KOPT-K1 (cell line): ENCODE results near the gene APOM.
A peak's percentile ranks its signal among the peaks of the same experiment; 100 is the strongest.

Experiments
- H3K27ac ChIP-seq: fragments of 200-600 bp; sonication (generic); 2 replicates; pipeline ENCODE4 v1.5.1; 2016; ENCODE audit warnings: antibody characterized with exemption, mild to moderate bottlenecking, low read depth, low read length; ENCODE audit not compliant: poor library complexity, severe bottlenecking
- H3K36me3 ChIP-seq: fragments of 200-600 bp; sonication (generic); 2 replicates; pipeline ENCODE4 v1.5.1; 2017; ENCODE audit warnings: antibody characterized with exemption, mild to moderate bottlenecking, low read length, moderate library complexity; ENCODE audit not compliant: insufficient read depth
- H3K9me3 ChIP-seq: fragments of 200-600 bp; sonication (generic); 2 replicates; pipeline ENCODE4 v1.5.1; 2017; ENCODE audit warnings: antibody characterized with exemption, low read length, mild to moderate bottlenecking; ENCODE audit not compliant: insufficient read depth, poor library complexity, severe bottlenecking

APOM gene

GRCh38 chr6:31655349-31656237 is at the start of gene APOM:
APOM (plus strand) TSS chr6:31655894; CDS start chr6:31655967, 73 bp downstream.
- Histone ChIP-seq H3K27ac (no peak within 1 kb of the TSS), H3K36me3 (peaks cover 46% of the 10 kb centered on the region), H3K9me3 (no peaks in the 10 kb centered on the region)

GRCh38 chr6:31607317-31607716 is 48.4 kb upstream of the APOM start:
- H3K9me3 ChIP-seq, result no peaks in the 10 kb centered on the region

GRCh38 chr6:31609519-31610406 is 45.9 kb upstream of the APOM start:
- H3K36me3 ChIP-seq, result no peaks in the 10 kb centered on the region
- no peak overlapping the region for H3K27ac ChIP-seq
- H3K9me3 ChIP-seq, result no peaks in the 10 kb centered on the region

More at GRCh38 chr6:31607317-31607716, 48.4 kb upstream of the APOM start:
- no peaks in the 10 kb centered on the region for H3K36me3 ChIP-seq
- no peak overlapping the region for H3K27ac ChIP-seq

- Histone ChIP-seq H3K9me3 (no peaks in the 10 kb centered on the region), H3K27ac (no peak overlapping the region), H3K36me3 (no peaks in the 10 kb centered on the region)
Observed at GRCh38 chr6:31610968-31611367, 44.7 kb upstream of the APOM start.

- no peaks in the 10 kb centered on the region for H3K9me3 ChIP-seq
- peak overlapping the region; percentile 97 for H3K27ac ChIP-seq
Observed at GRCh38 chr6:31614075-31614619, 41.5 kb upstream of the APOM start.

GRCh38 chr6:31614684-31615578 is 40.8 kb upstream of the APOM start, which contains the start of gene AIF1:
AIF1 (plus strand) TSS chr6:31615234; CDS start chr6:31615330, 96 bp downstream.
- Histone ChIP-seq H3K36me3 (peaks cover 8% of the 10 kb centered on the region; the same call in 1 of the 2 replicates), H3K9me3 (no peaks in the 10 kb centered on the region), H3K27ac (peak within 1 kb of the TSS; percentile 97)

More at GRCh38 chr6:31614075-31614619, 41.5 kb upstream of the APOM start:
- H3K36me3 ChIP-seq, result peaks cover 8% of the 10 kb centered on the region; the same call in 1 of the 2 replicates

- Histone ChIP-seq H3K36me3 (peaks cover 8% of the 10 kb centered on the region; the same call in 1 of the 2 replicates), H3K9me3 (no peaks in the 10 kb centered on the region), H3K27ac (peak overlapping the region; percentile 97)
Observed at GRCh38 chr6:31615748-31616147, 39.9 kb upstream of the APOM start.

GRCh38 chr6:31617010-31617409 is 38.7 kb upstream of the APOM start:
- Histone ChIP-seq H3K27ac (peak overlapping the region; percentile 97), H3K9me3 (no peaks in the 10 kb centered on the region), H3K36me3 (peaks cover 13% of the 10 kb centered on the region)

- peaks cover 43% of the 10 kb centered on the region for H3K36me3 ChIP-seq
- H3K9me3 ChIP-seq, result no peaks in the 10 kb centered on the region
Observed at GRCh38 chr6:31619805-31620585, 35.7 kb upstream of the APOM start.

GRCh38 chr6:31620586-31621319 is 34.9 kb upstream of the APOM start, which contains the start of gene PRRC2A:
PRRC2A (plus strand) TSS chr6:31620715; CDS start chr6:31622790, 2,075 bp downstream.
- no peaks in the 10 kb centered on the region for H3K9me3 ChIP-seq
- peaks cover 50% of the 10 kb centered on the region for H3K36me3 ChIP-seq
- peak within 1 kb of the TSS; percentile 99 for H3K27ac ChIP-seq

More at GRCh38 chr6:31619805-31620585, 35.7 kb upstream of the APOM start:
- H3K27ac ChIP-seq, result peak overlapping the region; percentile 99

- no peaks in the 10 kb centered on the region for H3K9me3 ChIP-seq
- H3K36me3 ChIP-seq, result peaks cover 57% of the 10 kb centered on the region
- H3K27ac ChIP-seq, result peak overlapping the region; percentile 99
Observed at GRCh38 chr6:31621320-31621939, 34.3 kb upstream of the APOM start.

- Histone ChIP-seq H3K27ac (peak overlapping the region; percentile 99), H3K36me3 (peaks cover 58% of the 10 kb centered on the region), H3K9me3 (no peaks in the 10 kb centered on the region)
Observed at GRCh38 chr6:31621991-31622390, 33.7 kb upstream of the APOM start.
